ENCODE results near the gene SYTL2.
"Not testable (repeated sequence)": the region's sequence is repeated elsewhere in the genome, so short reads cannot be mapped to it uniquely, and the experiment has no call there.

SYTL2 gene, protein sequence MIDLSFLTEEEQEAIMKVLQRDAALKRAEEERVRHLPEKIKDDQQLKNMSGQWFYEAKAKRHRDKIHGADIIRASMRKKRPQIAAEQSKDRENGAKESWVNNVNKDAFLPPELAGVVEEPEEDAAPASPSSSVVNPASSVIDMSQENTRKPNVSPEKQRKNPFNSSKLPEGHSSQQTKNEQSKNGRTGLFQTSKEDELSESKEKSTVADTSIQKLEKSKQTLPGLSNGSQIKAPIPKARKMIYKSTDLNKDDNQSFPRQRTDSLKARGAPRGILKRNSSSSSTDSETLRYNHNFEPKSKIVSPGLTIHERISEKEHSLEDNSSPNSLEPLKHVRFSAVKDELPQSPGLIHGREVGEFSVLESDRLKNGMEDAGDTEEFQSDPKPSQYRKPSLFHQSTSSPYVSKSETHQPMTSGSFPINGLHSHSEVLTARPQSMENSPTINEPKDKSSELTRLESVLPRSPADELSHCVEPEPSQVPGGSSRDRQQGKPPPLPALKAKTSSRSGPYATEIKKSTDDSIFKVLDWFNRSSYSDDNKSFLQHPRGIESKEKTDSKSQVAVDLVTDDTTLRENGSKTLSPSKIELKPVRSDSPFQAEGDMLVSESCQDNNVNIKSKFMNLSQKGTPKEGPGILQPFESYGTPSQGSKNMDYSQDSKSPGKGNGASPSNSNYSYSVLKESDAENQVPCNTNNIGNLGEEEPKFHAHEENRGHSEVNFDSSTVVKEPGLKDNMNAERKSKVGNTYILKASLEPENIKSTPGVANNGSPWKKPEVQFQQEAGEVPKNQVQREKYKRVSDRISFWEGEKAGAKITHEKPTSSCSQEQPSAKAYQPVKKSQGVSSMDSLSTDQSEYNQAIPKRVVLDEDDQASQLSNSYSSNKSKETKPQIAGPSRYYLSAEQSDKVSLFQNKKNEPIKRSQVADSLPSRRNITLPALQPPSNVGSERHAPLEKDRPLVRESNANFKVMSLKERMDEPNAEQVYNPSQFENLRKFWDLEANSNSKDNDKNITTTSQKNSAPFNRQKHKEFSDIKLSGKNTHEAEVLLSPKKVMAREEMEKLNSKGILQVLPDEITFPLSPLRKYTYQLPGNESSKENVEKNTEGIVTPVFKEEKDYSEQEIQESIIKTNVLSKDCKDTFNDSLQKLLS (N-terminal part only)

DNA sequence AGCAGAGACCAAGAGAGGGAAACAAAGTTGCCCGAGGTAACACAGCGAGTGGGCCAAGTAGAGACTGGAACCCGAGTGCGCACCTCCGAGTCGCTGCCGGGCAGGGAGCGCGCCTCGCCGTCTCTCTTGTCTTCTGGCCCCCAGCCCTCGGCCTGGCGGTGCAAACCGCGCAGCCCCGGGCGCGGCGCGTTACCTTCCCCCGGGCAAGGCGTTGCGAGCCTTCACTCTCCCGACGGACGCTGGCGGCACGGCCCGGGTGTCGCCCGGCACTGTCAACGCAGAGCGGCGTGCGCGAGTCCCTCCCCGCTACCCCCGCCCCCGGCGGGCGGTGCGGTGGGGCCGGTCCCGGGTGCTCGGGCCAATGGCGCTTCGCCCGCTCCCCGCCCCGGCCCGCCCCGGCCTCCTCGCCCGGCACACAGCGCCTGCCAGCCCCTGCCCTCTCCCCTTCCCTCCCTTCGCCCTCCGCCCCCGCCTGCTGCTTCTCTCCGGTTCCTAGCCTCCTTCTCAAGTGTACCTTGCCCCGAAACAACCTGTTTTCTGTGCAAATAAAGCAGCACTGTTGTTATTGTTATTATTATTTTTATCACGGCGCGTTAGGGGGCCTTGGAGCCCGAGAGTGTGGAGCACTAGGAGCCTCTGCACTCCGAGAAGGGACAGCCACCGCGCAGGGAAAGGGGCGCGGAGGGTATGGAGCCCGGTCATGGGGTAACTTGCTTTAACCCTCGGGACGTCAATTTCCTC is at the start of gene SYTL2:
TSS of gene SYTL2 (minus strand) at position 271 of the 741 bp plus-strand sequence. CDS start 53,416 bp downstream, outside the sequence.
- no peak for FAIRE-seq

DNA sequence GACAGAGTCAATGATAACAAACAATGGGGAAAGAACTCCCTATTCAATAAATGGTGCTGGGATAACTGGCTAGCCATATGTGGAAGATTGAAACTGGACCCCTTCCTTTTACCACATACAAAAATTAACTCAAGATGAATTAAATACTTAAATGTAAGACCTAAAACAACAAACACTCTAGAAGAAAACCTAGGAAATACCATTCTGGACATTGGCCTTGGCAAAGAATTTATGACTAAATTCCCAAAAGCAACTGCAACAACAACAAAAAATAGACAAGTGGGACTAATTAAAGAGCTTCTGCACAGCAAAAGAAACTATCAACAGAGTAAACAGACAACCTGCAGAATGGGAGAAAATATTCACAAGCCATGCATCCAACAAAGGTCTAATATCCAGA is 48.6 kb upstream of the SYTL2 start:
- DNase-seq (ENCODE audit: insufficient read length, low spot score); FAIRE-seq: not testable (repeated sequence)

More for the DNA sequence above, at the start of gene SYTL2:
- DNase-seq (ENCODE audit: insufficient read length, low spot score) = peak; percentile 47

DNA sequence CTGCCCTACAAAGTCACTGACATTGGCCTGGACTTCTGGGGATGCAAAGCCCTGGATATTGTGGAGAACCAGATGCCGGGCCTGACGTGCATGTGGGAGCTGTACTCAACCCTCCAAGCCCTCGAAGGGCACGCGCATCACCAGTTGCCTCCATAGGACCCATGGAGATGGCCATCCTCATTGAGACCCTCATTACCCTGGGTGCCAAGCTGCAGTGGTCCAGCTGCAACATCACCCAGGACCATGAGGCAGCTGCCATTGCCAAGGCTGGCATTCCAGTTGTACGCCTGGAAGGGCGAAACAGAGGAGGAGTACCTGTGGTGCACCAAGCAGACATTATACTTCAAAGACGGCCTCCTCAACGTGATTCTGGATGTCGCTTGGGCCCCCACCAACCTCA is 46.2 kb upstream of the SYTL2 start:
- FAIRE-seq (no peak), DNase-seq (ENCODE audit: insufficient read length, low spot score) (no peak)

DNA sequence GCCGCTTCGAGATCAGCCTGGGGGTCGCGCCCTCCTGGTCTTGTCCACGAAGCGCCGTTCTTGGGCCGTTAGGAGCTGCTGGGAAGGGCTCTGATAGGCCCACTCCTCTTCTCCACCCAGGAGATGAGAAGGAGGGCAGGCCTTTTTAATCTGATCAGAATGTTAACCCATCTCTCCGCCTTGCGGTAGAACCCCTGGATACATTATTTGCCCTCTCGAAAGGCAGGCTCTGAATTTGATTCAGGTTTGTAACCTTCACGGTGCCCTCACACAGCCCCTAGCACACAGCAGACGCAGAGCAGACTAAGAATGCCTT is 44.4 kb upstream of the SYTL2 start, which contains the start of gene CCDC83:
TSS of gene CCDC83 (plus strand) at position 43 of the 316 bp plus-strand sequence. CDS start 9,741 bp downstream, outside the sequence.
- DNase-seq (ENCODE audit: insufficient read length, low spot score) (no peak), FAIRE-seq (no peak)

DNA sequence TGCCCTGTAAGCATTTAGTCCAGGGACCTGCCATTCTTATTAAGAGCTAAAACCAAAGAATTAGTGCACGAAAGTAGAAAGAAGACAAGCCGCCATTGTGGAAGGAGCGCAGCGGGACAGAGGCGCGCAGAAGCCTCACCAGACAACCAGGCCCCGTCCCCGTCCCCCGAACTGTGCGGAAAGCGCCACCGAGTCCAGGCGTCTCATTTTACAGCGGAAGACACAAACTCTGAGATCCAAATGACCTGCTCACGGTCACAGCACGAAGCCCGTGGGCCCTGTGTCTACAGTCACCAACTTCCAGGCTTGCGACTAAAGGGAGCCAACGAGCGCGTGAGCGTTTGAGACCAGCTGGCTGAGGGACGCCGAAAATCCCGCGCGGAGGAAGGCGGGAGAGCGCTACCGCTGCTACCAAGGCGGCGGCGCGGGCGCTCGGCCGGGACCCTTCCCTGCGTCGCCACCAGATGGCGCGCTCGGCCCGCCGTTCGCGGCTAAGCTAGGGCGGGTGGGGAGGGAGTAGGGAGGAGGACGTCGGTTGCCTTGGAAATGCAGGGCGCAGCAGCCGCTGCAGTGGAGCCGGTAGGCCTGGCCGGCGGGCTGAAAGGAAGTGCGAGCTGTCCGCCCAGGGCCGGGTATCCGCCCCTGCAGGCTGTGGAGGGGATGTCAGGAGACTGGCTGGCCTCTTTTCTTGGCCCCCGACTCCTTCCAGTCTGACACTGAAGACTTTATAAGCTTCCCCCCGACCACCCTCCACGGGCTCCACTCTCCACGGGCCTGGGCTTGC is 43.8 kb upstream of the SYTL2 start:
- FAIRE-seq = peak; percentile 91
- peak; percentile 94 for DNase-seq (ENCODE audit: insufficient read length, low spot score)

DNA sequence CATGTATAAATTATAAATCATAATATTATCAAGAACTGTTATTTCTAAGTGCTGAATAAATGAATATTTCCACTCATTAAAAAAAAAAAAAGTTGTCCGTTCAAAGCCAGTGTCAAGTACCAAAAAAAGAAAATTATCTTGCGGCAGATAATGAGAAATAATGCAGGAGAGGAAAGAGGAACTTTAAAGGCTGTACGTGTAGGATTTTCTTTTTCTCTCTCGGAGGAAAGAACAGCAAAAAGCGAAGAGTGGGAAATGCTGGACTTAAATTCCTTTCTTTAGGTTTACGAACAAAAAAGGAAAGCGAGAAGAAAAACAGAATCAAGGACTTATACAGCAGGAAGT is 43.2 kb upstream of the SYTL2 start:
- no peak for FAIRE-seq

DNA sequence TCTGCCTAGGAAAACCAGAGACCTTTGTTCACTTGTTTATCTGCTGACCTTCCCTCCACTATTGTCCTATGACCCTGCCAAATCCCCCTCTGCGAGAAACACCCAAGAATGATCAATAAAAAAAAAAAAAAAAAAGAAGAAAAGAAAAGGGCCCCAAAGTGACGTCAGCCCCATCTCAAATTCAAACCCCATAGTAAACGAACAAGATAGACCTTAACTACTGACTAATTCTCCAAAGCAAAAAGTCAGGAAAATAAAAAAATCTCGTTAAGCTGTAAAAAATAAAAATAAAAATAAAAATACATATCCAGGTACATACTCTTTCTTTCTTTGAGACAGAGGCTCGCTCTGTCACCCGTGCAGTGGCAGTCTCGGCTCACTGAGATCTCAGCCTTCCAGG is 42.6 kb upstream of the SYTL2 start:
- DNase-seq (ENCODE audit: insufficient read length, low spot score); FAIRE-seq: not testable (repeated sequence)

More for the DNA sequence above, 43.2 kb upstream of the SYTL2 start:
- no peak for DNase-seq (ENCODE audit: insufficient read length, low spot score)

DNA sequence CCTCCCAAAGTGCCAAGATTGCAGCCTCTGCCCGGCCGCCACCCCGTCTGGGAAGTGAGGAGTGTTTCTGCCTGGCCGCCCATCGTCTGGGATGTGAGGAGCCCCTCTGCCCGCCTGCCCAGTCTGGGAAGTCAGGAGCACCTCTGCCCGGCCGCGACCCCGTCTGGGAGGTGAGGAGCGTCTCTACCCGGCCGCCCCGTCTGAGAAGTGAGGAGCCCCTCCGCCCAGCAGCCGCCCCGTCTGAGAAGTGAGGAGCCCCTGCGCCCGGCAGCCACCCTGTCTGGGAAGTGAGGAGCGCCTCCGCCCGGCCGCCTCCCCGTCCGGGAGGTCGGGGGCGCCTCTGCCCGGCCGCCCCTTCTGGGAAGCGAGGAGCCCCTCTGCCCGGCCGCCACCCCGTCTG is 41.8 kb upstream of the SYTL2 start:
- not testable (repeated sequence) for FAIRE-seq; DNase-seq (ENCODE audit: insufficient read length, low spot score)

DNA sequence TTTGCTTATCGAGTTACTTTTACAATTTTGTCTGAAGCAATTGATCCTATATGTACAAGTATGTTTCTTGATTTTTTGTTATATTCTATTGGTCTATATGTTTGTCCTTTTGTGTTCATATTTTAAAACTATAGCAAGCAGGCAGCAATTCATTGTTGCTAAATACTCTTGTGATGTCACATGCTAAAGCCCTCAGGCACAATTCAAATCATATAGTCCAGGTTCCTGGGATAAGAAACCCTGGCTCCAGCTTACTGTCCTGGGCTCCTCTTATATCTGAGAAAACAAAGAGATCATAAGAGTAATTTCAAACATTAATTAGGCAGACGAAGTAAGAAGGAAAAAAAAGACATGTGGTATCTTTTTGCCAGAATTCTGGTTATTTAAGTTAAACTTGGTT is 37.6 kb upstream of the SYTL2 start:
- FAIRE-seq = no peak

DNA sequence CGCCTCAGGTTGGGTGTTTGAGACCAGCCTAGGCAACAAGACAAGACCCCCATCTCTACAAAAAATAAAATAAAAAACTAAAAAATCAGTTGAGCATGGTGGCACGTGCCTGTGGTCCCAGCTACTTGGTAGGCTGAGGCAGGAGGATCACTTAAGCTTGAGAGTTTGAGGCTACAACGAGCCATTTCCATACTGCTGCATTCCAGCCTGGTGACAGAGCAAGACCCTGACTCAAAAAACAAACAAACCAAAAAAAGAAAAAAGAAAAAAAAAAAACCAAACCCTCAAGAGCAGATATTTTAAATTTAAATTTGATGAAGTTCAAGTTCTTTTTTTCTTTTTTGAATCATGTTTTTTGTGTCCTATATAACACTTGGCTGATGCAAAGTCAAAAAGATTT is 37.1 kb upstream of the SYTL2 start:
- DNase-seq (ENCODE audit: insufficient read length, low spot score) (no peak), FAIRE-seq (no peak)

More for the DNA sequence above, 37.6 kb upstream of the SYTL2 start:
- no peak for DNase-seq (ENCODE audit: insufficient read length, low spot score)

DNA sequence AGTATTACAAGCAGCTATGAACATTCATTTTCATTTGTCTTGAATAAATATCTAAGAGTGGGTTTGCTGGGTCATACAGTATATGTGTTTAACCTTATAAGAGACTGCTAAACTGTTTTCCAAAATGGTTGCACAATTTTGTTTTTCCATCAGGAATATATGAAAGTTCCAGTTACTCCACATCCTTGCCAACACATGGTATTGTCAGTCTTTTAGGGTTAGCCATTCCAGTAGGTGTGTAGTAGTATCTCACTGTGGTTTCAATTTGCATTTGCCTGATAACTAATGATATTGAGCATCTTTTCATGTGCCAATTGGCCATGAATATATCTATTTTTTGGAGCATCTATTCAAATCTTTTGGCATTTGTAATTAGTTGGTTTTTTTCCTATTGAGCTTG is 36.5 kb upstream of the SYTL2 start:
- FAIRE-seq (no peak), DNase-seq (ENCODE audit: insufficient read length, low spot score) (no peak)

DNA sequence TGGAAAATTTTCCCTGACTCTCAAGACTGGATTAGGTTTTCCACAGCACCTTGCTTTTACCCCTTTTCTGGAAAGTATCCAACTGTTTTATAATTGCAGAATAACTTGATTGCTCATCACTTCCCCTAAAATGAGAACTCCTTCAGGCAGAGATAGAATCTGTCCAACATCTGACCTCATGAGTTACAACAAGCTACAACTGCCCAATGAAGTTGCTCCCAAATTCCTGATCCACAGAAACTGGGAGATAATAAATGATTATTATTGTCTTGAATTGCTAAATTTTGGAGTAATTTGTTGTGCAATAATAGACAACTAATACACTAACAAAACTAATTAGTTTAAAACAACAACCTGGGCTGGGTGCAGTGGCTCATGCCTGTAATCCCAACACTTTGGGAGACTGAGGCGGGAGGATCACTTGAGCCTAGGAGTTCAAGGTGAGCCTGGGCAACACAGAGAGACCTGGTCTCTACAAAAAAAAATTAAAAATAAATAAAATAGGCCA is 34.2 kb upstream of the SYTL2 start:
- DNase-seq (ENCODE audit: insufficient read length, low spot score) = no peak
- FAIRE-seq = no peak

DNA sequence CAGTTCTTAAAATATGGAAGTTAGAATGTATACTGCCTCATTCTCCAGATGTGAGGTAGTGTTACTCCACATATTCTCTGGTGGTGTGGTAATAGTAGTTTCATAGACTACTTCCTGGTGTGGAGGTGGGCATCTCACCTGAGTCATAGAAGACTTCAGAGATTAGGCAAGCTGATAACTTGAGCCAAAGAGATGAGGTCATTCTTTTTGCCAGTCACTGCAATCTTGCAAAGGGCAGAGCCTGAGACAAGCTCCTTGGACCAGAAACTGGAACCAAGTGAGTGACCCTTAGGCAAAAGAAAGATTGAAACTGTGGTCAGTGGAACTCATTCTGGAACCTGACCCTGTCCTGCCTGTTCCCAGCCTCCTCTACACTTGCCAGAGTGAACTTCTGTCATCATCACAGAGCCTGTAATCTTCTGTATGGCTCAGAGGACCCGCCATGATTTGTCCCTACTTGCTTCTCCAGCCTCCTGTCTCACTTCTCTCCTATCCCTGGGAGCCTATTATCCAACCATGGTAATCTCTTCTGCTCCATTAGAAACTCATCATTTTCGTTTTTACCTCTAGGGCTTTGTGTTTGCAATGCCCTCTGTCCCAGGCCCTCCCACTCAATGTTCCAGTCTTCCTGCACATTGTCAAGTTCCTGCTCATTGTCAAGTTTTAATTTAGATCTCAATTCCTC is 33.6 kb upstream of the SYTL2 start:
- DNase-seq (ENCODE audit: insufficient read length, low spot score) (no peak), FAIRE-seq (no peak)

DNA sequence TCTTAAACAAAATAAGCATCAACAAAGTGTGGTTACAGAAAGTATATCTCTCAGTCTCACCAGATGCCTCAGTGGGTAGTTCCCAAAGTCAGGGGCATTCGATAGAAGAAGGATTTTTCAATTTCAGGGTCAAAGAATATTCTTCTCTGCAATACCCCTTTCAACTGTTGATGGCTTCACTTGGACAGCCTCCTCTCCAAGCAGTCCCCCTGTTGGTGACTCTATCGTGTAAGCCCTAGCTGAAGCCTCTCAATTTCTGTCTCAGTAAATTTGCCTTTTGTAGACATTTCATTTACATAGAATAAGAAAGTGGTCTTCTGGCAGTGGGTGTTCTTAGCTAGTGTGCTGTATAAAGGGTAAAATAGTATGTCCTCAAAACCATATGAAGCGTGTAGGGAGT is 33.0 kb upstream of the SYTL2 start:
- no peak for DNase-seq (ENCODE audit: insufficient read length, low spot score)
- FAIRE-seq = no peak

DNA sequence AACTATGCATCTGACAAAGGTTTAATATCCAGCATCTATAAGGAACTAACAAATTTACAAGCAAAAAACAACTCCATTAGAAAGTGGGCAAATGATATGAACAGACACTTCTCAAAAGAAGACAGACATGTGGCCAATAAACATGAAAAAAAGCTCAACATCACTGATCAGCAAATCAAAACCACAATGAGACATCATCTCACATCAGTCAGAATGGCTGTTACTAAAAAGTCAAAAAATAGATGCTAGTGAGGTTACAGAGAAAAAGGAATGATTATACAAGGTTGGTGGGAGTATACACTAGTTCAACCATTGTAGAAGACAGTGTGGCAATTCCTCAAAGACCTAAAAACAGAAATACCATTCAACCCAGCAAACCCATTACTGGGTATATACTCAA is 30.0 kb upstream of the SYTL2 start:
- DNase-seq (ENCODE audit: insufficient read length, low spot score); FAIRE-seq: not testable (repeated sequence)

DNA sequence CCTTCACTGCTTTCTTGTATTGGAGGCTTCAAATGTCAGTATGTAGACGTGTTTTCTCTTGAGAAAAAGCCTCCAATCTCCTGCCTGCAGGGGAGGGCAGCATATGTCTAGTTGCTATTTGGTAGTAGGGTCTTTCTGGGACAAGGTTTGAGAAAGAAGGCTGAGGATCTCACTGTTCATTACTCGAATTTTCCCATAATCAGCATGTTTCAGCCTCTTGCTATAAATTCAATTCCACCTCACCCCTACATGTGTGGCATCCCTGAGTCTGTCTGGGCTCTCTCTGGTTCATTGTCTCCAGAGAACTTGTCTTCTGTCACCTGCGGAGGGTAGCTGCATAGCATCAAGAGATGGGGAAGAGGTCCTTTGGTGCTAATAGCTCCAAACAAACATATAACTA is 24.8 kb upstream of the SYTL2 start:
- no peak for FAIRE-seq
- DNase-seq (ENCODE audit: insufficient read length, low spot score) = no peak

DNA sequence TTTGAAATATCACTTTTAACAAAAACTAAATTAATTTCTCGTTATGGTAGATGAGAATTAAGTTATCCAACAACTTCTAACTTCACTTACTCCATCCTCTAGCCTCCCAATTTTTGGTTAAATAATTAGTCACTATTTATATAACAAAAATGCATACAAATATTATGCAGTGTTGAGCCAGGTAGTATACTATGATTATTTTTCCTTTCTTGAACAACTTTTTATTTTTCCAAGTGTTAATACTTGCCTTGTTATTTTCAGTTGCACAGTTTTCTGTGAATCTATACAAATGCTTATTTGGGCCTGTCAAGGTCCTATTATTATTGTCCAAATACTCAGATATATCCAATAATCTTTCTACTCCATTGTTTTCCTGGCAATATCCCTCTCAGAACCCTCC is 24.3 kb upstream of the SYTL2 start:
- FAIRE-seq = no peak
- no peak for DNase-seq (ENCODE audit: insufficient read length, low spot score)

DNA sequence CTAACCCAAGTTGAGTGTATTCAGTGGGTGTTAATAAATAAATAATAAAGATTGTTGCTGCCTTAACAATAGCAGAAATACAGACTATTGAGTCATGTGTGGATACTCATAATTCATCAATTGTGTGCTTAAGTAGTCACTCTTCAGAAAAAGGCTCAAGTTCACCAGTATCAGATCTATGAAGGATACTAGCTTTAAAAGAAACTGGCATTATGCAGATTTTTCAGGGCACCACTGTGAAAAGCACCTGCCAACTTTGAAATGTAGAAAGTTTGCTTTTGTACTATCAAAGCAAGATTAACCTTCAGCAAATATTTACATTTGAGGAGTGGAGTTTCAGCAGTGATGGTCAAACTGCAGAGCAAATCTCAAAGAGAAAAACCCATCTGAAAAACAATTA is 20.1 kb upstream of the SYTL2 start:
- FAIRE-seq = no peak
- DNase-seq (ENCODE audit: insufficient read length, low spot score) = no peak

DNA sequence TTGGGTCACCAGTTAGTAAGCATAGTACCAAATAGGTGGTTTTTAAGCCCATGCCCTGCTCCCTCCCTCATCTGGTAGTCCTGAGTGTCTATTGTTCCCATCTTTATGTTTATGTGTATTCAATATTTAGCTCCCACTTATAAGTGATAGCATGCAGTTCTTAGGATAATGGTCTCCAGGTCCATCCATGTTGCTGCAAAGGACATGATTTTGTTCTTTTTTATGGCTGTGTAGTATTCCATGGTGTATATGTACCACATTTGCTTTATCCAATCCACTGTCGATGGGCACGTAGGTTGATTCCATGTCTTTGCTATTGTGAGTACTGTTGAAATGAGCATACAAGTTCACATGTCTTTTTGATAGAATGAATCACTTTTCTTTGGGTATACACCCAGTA is 18.2 kb upstream of the SYTL2 start:
- no peak for DNase-seq (ENCODE audit: insufficient read length, low spot score)
- no peak for FAIRE-seq

Data from GM19239 (cell line).